H1 (cell line): ENCODE data around the gene UBE2E2. TPM values are rescaled to one million over a fixed set of nuclear protein-coding genes. Genes with fewer than 3 reads are reported as not detected.

ENCODE experiments used
- CTCF ChIA-PET: fragments of 300-600 bp; sonication (Branson Sonifier 250); formaldehyde crosslinking; loops from one replicate; lab custom pipeline; 2021; ENCODE audit not compliant: partially characterized antibody; lab: Charles Lee
- POLR2A ChIA-PET: fragments of 300-600 bp; sonication (Branson Sonifier 250); formaldehyde crosslinking; loops from one replicate; lab custom pipeline; 2021; ENCODE audit warnings: inconsistent platforms; ENCODE audit not compliant: partially characterized antibody; lab: Charles Lee
- DNase-seq, 2 experiments: peaks; one replicate each; pipeline versions ENCODE4 v3.0.0 to v3.0.0-alpha.2; 2010 to 2022; ENCODE audit warnings: low spot score in 2 of 2, low read depth in 1 of 2, mixed read lengths in 1 of 2
- FAIRE-seq: peaks from 2 replicates; lab custom pipeline; 2011; peaks lifted over from hg19 to GRCh38; lab: Jason Lieb, UNC
- H2AFZ ChIP-seq: 2 replicates; pipeline ENCODE4 v1.8.1; 2012; ENCODE audit warnings: low read length, inconsistent platforms
- H2AK5ac ChIP-seq: 2 replicates; pipeline ENCODE4 v1.6.1; 2013; ENCODE audit warnings: low read depth, low read length
- H2BK120ac ChIP-seq: replicated peaks from 2 replicates; pipeline ENCODE3; 2013; ENCODE audit warnings: low read depth, low read length, inconsistent platforms
- H2BK12ac ChIP-seq: 2 replicates; pipeline ENCODE4 v1.6.1; 2013; ENCODE audit warnings: low read depth, low read length
- H2BK15ac ChIP-seq: 2 replicates; pipeline ENCODE4 v1.6.1; 2013; ENCODE audit warnings: low read length
- H2BK20ac ChIP-seq: 2 replicates; pipeline ENCODE4 v1.6.1; 2013; ENCODE audit warnings: low read length
- H2BK5ac ChIP-seq: 2 replicates; pipeline ENCODE4 v1.6.1; 2013; ENCODE audit warnings: low read depth, low read length
- H3K14ac ChIP-seq: 2 replicates; pipeline ENCODE4 v1.6.1; 2013; ENCODE audit warnings: inconsistent platforms; ENCODE audit not compliant: insufficient read length
- H3K18ac ChIP-seq: 2 replicates; pipeline ENCODE4 v1.6.1; 2013; ENCODE audit warnings: low read length; ENCODE audit errors: extremely low read depth
- H3K23ac ChIP-seq: 2 replicates; pipeline ENCODE4 v1.6.1; 2013; ENCODE audit warnings: inconsistent platforms; ENCODE audit not compliant: insufficient read length
- H3K23me2 ChIP-seq: 2 replicates; pipeline ENCODE4 v1.6.1; 2013; ENCODE audit warnings: low read depth, low read length
- H3K27ac ChIP-seq: 2 replicates; pipeline ENCODE4 v1.6.1; 2011; ENCODE audit warnings: low read depth, low read length, inconsistent platforms
- H3K27me3 ChIP-seq, 4 experiments: replicated peaks in 1 of 4; 1 replicate in 1 of 4; 2 replicates in 3 of 4; pipeline versions ENCODE4 v1.6.1 to v1.8.1; 2011 to 2013; ENCODE audit warnings: low read length in 3 of 4, mild to moderate bottlenecking in 3 of 4, inconsistent platforms in 2 of 4, mixed read lengths in 2 of 4, moderate library complexity in 1 of 4; ENCODE audit not compliant: control insufficient read depth in 3 of 4, insufficient read depth in 3 of 4; ENCODE audit errors: extremely low read depth in 1 of 4
- H3K36me3 ChIP-seq, 4 experiments: 2 replicates each; pipeline versions ENCODE4 v1.6.1 to v1.8.1; 2011 to 2013; ENCODE audit warnings: mild to moderate bottlenecking in 4 of 4, low read length in 3 of 4, moderate library complexity in 2 of 4, control low read depth in 1 of 4, inconsistent platforms in 1 of 4; ENCODE audit not compliant: insufficient read depth in 4 of 4, control insufficient read depth in 2 of 4
- H3K4ac ChIP-seq: replicated peaks from 2 replicates; pipeline ENCODE3; 2013; ENCODE audit warnings: low read length, low read depth, mixed read lengths, inconsistent platforms; ENCODE audit not compliant: insufficient read length
- H3K4me1 ChIP-seq, 4 experiments: replicated peaks in 1 of 4; 1 replicate in 1 of 4; 2 replicates in 3 of 4; pipeline versions ENCODE4 v1.6.1 to v1.8.1; 2011 to 2013; ENCODE audit warnings: low read length in 3 of 4, inconsistent platforms in 2 of 4, mixed read lengths in 1 of 4; ENCODE audit not compliant: insufficient read depth in 4 of 4, control insufficient read depth in 3 of 4
- H3K4me2 ChIP-seq, 2 experiments: 2 replicates each; pipeline versions ENCODE4 v1.6.1 to v1.8.1; 2011 to 2013; ENCODE audit warnings: low read depth in 2 of 2, low read length in 2 of 2, control low read depth in 1 of 2, inconsistent platforms in 1 of 2, mild to moderate bottlenecking in 1 of 2; ENCODE audit not compliant: insufficient read depth in 1 of 2
- H3K4me3 ChIP-seq, 4 experiments: fragments of 200-600, 300-600 bp in 1 of 4; sonication (generic), shearing (Covaris generic), sonication (Bioruptor Twin) in 1 of 4; 2 replicates each; pipeline versions ENCODE4 v1.5.1 to v1.8.1; 2011 to 2016; ENCODE audit warnings: low read length in 4 of 4, low read depth in 3 of 4, control low read depth in 2 of 4, inconsistent platforms in 2 of 4, mild to moderate bottlenecking in 2 of 4, mixed read lengths in 1 of 4, moderate library complexity in 1 of 4; ENCODE audit not compliant: insufficient read depth in 2 of 4; ENCODE audit errors: extremely low read depth in 1 of 4
- H3K56ac ChIP-seq: replicated peaks from 2 replicates; pipeline ENCODE3; 2013; ENCODE audit warnings: low read depth, mild to moderate bottlenecking, mixed read lengths, low read length, inconsistent platforms; ENCODE audit not compliant: insufficient read length
- H3K79me1 ChIP-seq: 2 replicates; pipeline ENCODE4 v1.6.1; 2013; ENCODE audit warnings: low read depth, low read length, control low read depth
- H3K79me2 ChIP-seq, 2 experiments: 2 replicates each; pipeline versions ENCODE4 v1.6.1 to v1.8.1; 2012 to 2013; ENCODE audit warnings: low read length in 2 of 2, mild to moderate bottlenecking in 2 of 2, inconsistent platforms in 1 of 2; ENCODE audit not compliant: insufficient read depth in 2 of 2, control insufficient read depth in 1 of 2
- H3K9ac ChIP-seq, 4 experiments: replicated peaks in 1 of 4; 1 replicate in 1 of 4; 2 replicates in 3 of 4; pipeline versions ENCODE4 v1.6.1 to v1.8.1; 2011 to 2013; ENCODE audit warnings: low read depth in 3 of 4, low read length in 3 of 4, control low read depth in 2 of 4, mild to moderate bottlenecking in 2 of 4, moderate library complexity in 2 of 4, inconsistent platforms in 1 of 4; ENCODE audit errors: extremely low read depth in 1 of 4
- H3K9me3 ChIP-seq, 2 experiments: 2 replicates each; pipeline versions ENCODE4 v1.6.1 to v1.8.1; 2012 to 2013; ENCODE audit warnings: mild to moderate bottlenecking in 2 of 2, moderate library complexity in 2 of 2, control low read depth in 1 of 2, inconsistent platforms in 1 of 2, low read depth in 1 of 2, low read length in 1 of 2, mixed read lengths in 1 of 2; ENCODE audit not compliant: insufficient read depth in 2 of 2
- H4K20me1 ChIP-seq, 2 experiments: replicated peaks in 1 of 2; 2 replicates each; pipeline versions ENCODE3 to v1.8.1; 2011 to 2013; ENCODE audit warnings: inconsistent platforms in 2 of 2, low read length in 2 of 2, mild to moderate bottlenecking in 1 of 2; ENCODE audit not compliant: insufficient read depth in 2 of 2, control insufficient read depth in 1 of 2
- H4K5ac ChIP-seq: 2 replicates; pipeline ENCODE4 v1.6.1; 2013; ENCODE audit warnings: low read length, low read depth, mixed read lengths, inconsistent platforms; ENCODE audit not compliant: insufficient read length
- H4K8ac ChIP-seq: 2 replicates; pipeline ENCODE4 v1.8.0; 2013; ENCODE audit warnings: mild to moderate bottlenecking, moderate library complexity, low read length, inconsistent platforms; ENCODE audit not compliant: insufficient read depth; ENCODE audit errors: extremely low read depth
- H4K91ac ChIP-seq: replicated peaks from 2 replicates; pipeline ENCODE3; 2013; ENCODE audit warnings: low read length, mixed read lengths, inconsistent platforms; ENCODE audit not compliant: insufficient read length
- GABPA ChIP-seq: IDR thresholded peaks from 2 replicates; pipeline ENCODE4 v1.6.1; 2011; ENCODE audit warnings: mild to moderate bottlenecking, low read length, moderate library complexity, borderline replicate concordance; ENCODE audit not compliant: insufficient read depth
- SIX5 ChIP-seq: IDR thresholded peaks from 2 replicates; pipeline ENCODE4 v1.6.1; 2011; ENCODE audit warnings: mild to moderate bottlenecking, low read depth, low read length
- TCF12 ChIP-seq: IDR thresholded peaks from 2 replicates; pipeline ENCODE4 v1.6.1; 2011; ENCODE audit warnings: low read depth, mild to moderate bottlenecking, low read length
- WGBS, 2 experiments: shearing (Covaris generic) in 1 of 2; methylation state at CpG; one replicate each; pipeline versions ENCODE4 v1.1.6 to v1.1.7; 2013 to 2015; ENCODE audit warnings: low lambda C conversion rate in 2 of 2, mixed read lengths in 2 of 2, inconsistent platforms in 1 of 2, low coverage in 1 of 2, missing lambda C conversion rate in 1 of 2; ENCODE audit not compliant: insufficient replicate concordance in 2 of 2, insufficient coverage in 1 of 2, insufficient read length in 1 of 2; ENCODE audit errors: extremely low coverage in 1 of 2, missing lambda C conversion rate in 1 of 2; 5-methylcytosine and 5-hydroxymethylcytosine counted together
- polyA plus RNA-seq, 7 experiments: library from polyadenylated mRNA; depleted of rRNA in 3 of 7; stranded (reverse) in 5 of 7; unstranded in 2 of 7; fragments of >200 nt in 5 of 7; fragments of 200-250 nt in 2 of 7; gene quantifications; 1 replicate in 5 of 7; 2 replicates in 1 of 7; 4 replicates in 1 of 7; pipeline versions ENCODE4 v1.2.1 to v1.2.3, GENCODE V29; 2011 to 2013; ENCODE audit warnings: missing spikeins in 2 of 7, mixed read lengths in 2 of 7
- total RNA-seq: library from RNA; stranded (reverse); fragmentation: NEBNext Ultra II Directional; extraction: Animal tissue kit (Norgen Biotek cat#: 25700); gene quantifications from 2 replicates; pipeline ENCODE4 v1.2.1, GENCODE V29; 2021

UBE2E2 gene
- total and polyA plus RNA-seq, 2 of the 8 experiments (the other 6 are each of a cell fraction or from before 2014, with no cell fraction given) = 57.6 to 70.6 TPM

GRCh38 chr3:23219117-23219516 is 16.0 kb downstream of the UBE2E2 start:
- H3K9me3 ChIP-seq = 0 out of 4 replicates have a peak, but pooled peaks cover 0 to 2% of the 10 kb centered on the region in 2 experiments
- H3K27me3 ChIP-seq = no peaks in the 10 kb centered on the region
- no peak overlapping the region for H2BK20ac ChIP-seq
- no peak overlapping the region for H3K18ac ChIP-seq
- no peak overlapping the region for H4K91ac ChIP-seq
- no peak overlapping the region for H3K23ac ChIP-seq
- no peak overlapping the region for H2AK5ac ChIP-seq
- no peak overlapping the region for H3K9ac ChIP-seq
- no peaks in the 10 kb centered on the region for H3K4me1 ChIP-seq
- H3K27ac ChIP-seq = no peak overlapping the region
- H4K20me1 ChIP-seq = no peaks in the 10 kb centered on the region
- POLR2A ChIA-PET = no interaction called here
- H3K14ac ChIP-seq = no peak overlapping the region
- no peak overlapping the region for H2BK5ac ChIP-seq
- H3K79me1 ChIP-seq = no peaks in the 10 kb centered on the region
- H2BK120ac ChIP-seq = no peak overlapping the region
- H2BK15ac ChIP-seq = no peak overlapping the region
- FAIRE-seq (no peak), DNase-seq (no peak)
- H4K8ac ChIP-seq = no peak overlapping the region
- H4K5ac ChIP-seq = no peak overlapping the region
- H2AFZ ChIP-seq = no peak overlapping the region
- H3K36me3 ChIP-seq = no peaks in the 10 kb centered on the region
- H3K4ac ChIP-seq = no peak overlapping the region
- peaks cover 0 to 56% of the 10 kb centered on the region in 2 experiments; a peak in 3 of 4 replicates for H3K79me2 ChIP-seq
- H2BK12ac ChIP-seq = no peak overlapping the region
- no peak overlapping the region for H3K4me2 ChIP-seq
- TF ChIP-seq SIX5 (no peak), GABPA (no peak), TCF12 (no peak)
- CTCF ChIA-PET = interaction anchor here (0.6 kb wide), 1 partner anchor 30 kb away, joined by 3 read pairs; no protein-coding TSS in a partner anchor
- H3K23me2 ChIP-seq = no peaks in the 10 kb centered on the region
- WGBS, 2 experiments = 94% methylated on average over 2 of the region's 2 CpGs; no CpG with 5 or more reads in 1 of the 2 experiments
- H3K4me3 ChIP-seq = no peak overlapping the region
- H3K56ac ChIP-seq = no peak overlapping the region
